ENCODE results near the gene ADCY5. TPM values are rescaled to one million over a fixed set of nuclear protein-coding genes. Genes with fewer than 3 reads are reported as not detected.
A peak's percentile ranks its signal among the peaks of the same experiment; 100 is the strongest.

ADCY5 gene
- total and polyA plus RNA-seq, 2 donors from 2014 or later: 7.1 to 33.6 TPM

- H3K27me3 ChIP-seq (ENCODE audit: control insufficient read depth, insufficient read depth, low read length): no peaks in the 10 kb centered on the region
- intact Hi-C loops (cut with DNase I): loop anchor here (5.0 to 10.0 kb wide), 2 partner anchors 158 to 226 kb away; no protein-coding TSS in a partner anchor
- TF ChIP-seq, protein P1, sequence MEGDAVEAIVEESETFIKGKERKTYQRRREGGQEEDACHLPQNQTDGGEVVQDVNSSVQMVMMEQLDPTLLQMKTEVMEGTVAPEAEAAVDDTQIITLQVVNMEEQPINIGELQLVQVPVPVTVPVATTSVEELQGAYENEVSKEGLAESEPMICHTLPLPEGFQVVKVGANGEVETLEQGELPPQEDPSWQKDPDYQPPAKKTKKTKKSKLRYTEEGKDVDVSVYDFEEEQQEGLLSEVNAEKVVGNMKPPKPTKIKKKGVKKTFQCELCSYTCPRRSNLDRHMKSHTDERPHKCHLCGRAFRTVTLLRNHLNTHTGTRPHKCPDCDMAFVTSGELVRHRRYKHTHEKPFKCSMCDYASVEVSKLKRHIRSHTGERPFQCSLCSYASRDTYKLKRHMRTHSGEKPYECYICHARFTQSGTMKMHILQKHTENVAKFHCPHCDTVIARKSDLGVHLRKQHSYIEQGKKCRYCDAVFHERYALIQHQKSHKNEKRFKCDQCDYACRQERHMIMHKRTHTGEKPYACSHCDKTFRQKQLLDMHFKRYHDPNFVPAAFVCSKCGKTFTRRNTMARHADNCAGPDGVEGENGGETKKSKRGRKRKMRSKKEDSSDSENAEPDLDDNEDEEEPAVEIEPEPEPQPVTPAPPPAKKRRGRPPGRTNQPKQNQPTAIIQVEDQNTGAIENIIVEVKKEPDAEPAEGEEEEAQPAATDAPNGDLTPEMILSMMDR (IDR thresholded peaks at IDR 0.05; ENCODE audit: borderline replicate concordance, extremely low read depth, insufficient read depth): peak; percentile 96
- no peaks in the 10 kb centered on the region for H3K36me3 ChIP-seq (ENCODE audit: control insufficient read depth in 2 of 3, insufficient read depth in 3 of 3, low read length in 3 of 3)
- H3K4me1 ChIP-seq (ENCODE audit: control insufficient read depth in 2 of 3, insufficient read depth in 2 of 3, low read depth in 1 of 3, low read length in 3 of 3): peaks cover 0 to 7% (median 5%) of the 10 kb centered on the region in 3 donors
- no peak for FAIRE-seq
- H3K9ac ChIP-seq (ENCODE audit: low read length in 3 of 3): no peak overlapping the region
- no peaks in the 10 kb centered on the region for H3K9me3 ChIP-seq (ENCODE audit: control insufficient read depth in 2 of 3, insufficient read depth in 1 of 3, low read length in 3 of 3)
- H3K4me3 ChIP-seq (ENCODE audit: low read length in 3 of 3): no peak overlapping the region
- peak; percentile 79 to 88 (median 83) for DNase-seq
- no peak overlapping the region for H3K27ac ChIP-seq (ENCODE audit: low read depth in 2 of 2, low read length in 2 of 2)
Observed at GRCh38 chr3:123328851-123329635, 119.8 kb downstream of the ADCY5 start.

DNA sequence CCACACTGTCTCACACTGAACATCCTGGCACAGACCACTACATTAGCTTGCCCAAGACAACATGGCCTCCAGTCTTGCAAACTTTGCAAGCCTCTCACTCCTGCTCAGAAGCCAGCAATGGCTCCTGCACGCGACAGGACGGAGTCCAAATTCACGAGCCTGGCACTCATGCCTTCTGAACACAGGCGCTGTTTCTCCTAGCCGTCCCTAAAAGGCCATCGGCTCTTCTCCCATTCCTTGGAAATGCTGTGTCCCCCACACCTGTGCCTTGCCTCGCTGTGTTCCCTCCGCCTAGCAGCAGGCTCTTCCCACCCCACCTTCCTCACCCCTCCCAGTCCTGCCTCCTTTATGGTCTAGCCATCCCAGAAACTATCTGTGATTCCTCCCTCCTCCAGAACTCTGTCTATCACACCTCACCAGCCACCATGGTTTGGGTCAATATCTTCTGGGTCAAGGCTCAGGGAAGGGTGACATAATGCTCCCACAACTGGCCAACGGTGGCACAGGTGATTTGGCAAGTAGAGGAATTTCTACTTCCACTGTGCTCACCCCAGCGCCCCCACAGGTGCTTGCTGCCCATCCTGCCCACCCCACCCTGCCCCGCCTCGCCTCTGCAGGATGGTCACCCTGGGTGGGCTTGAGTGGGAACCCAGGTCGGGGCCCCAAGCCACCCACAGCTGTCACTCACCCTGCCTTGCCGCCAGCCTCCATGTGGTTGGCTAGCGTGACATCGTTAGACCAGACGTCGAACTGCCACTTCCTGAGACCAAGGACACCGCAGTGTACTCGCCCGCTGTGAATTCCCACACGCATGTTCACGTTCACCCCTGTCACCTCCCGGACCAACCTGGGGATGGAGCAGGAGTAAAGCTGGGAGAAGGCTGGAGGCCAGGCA, 120.7 kb downstream of the ADCY5 start:
- intact Hi-C loops (cut with DNase I): loop anchor here (5.0 to 10.0 kb wide), 2 partner anchors 159 to 227 kb away; no protein-coding TSS in a partner anchor
- Histone ChIP-seq H3K4me3 (ENCODE audit: low read length in 3 of 3) (no peak overlapping the region), H3K36me3 (ENCODE audit: control insufficient read depth in 2 of 3, insufficient read depth in 3 of 3, low read length in 3 of 3) (no peaks in the 10 kb centered on the region), H3K9ac (ENCODE audit: low read length in 3 of 3) (no peak overlapping the region), H3K9me3 (ENCODE audit: control insufficient read depth in 2 of 3, insufficient read depth in 1 of 3, low read length in 3 of 3) (no peaks in the 10 kb centered on the region), H3K4me1 (ENCODE audit: control insufficient read depth in 2 of 3, insufficient read depth in 2 of 3, low read depth in 1 of 3, low read length in 3 of 3) (peaks cover 0 to 7% (median 5%) of the 10 kb centered on the region in 3 donors), H3K27me3 (ENCODE audit: control insufficient read depth, insufficient read depth, low read length) (no peaks in the 10 kb centered on the region), H3K27ac (ENCODE audit: low read depth in 2 of 2, low read length in 2 of 2) (no peak overlapping the region)
- no peak for FAIRE-seq
- peak in 1 of 5 donors; percentile 29 for DNase-seq
- TF ChIP-seq, protein P1 (IDR thresholded peaks at IDR 0.05; ENCODE audit: borderline replicate concordance, extremely low read depth, insufficient read depth): no peak

DNA sequence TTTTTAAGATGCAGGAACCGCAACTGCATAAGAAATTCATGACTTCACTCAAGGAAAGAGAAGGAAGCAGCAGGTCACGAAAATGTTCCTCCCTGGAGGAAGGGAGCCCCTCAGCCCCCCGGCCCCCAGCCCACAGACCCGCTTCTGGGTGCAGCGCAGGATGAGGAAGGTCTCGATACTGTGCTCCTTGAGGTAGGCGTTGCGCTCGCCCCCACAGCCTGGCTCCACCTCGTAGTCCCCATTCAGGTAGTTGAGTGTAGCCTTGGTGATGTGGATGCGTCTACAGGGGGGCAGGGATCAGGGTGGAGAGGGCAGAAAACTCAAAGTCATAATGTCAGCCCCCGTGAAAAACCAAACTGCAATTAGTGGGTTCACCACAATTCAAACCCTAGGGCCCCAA, 121.4 kb downstream of the ADCY5 start:
- H3K4me1 ChIP-seq (ENCODE audit: control insufficient read depth in 2 of 3, insufficient read depth in 2 of 3, low read depth in 1 of 3, low read length in 3 of 3): peaks cover 0 to 7% (median 5%) of the 10 kb centered on the region in 3 donors
- intact Hi-C loops (cut with DNase I): loop anchor here (5.0 to 10.0 kb wide), 2 partner anchors 160 to 227 kb away; no protein-coding TSS in a partner anchor
- H3K36me3 ChIP-seq (ENCODE audit: control insufficient read depth in 2 of 3, insufficient read depth in 3 of 3, low read length in 3 of 3): no peaks in the 10 kb centered on the region
- no peaks in the 10 kb centered on the region for H3K27me3 ChIP-seq (ENCODE audit: control insufficient read depth, insufficient read depth, low read length)
- DNase-seq (peak in 1 of 5 donors; percentile 67), FAIRE-seq (no peak)
- H3K27ac ChIP-seq (ENCODE audit: low read depth in 2 of 2, low read length in 2 of 2): no peak overlapping the region
- H3K9ac ChIP-seq (ENCODE audit: low read length in 3 of 3): no peak overlapping the region
- TF ChIP-seq, protein P1 (IDR thresholded peaks at IDR 0.05; ENCODE audit: borderline replicate concordance, extremely low read depth, insufficient read depth): no peak
- no peak overlapping the region for H3K4me3 ChIP-seq (ENCODE audit: low read length in 3 of 3)
- H3K9me3 ChIP-seq (ENCODE audit: control insufficient read depth in 2 of 3, insufficient read depth in 1 of 3, low read length in 3 of 3): no peaks in the 10 kb centered on the region
